ENCODE measurements around the gene OR5AU1.

GRCh38 chr14:21192875-21193535 is 37.1 kb upstream of the OR5AU1 start:
- TF ChIP-seq CTCF (IDR thresholded peaks at IDR 0.05; ENCODE audit: low read depth, low read length) (no peak), EZH2phosphoT487 (IDR thresholded peaks at IDR 0.05; ENCODE audit: low read depth) (no peak)
